Cardiac fibroblast (primary cell): ENCODE measurements around the gene DEAF1.
A peak's percentile ranks its signal among the peaks of the same experiment; 100 is the strongest.

Source experiments
- DNase-seq, 2 donors: peaks; one replicate each; pipeline versions ENCODE4 v3.0.0 to v3.0.0-alpha.2; 2010; ENCODE audit warnings: low read depth in 2 of 2
- H3K4me3 ChIP-seq, 2 donors: replicated peaks in 1 of 2; 1 replicate in 1 of 2; 2 replicates in 1 of 2; pipeline ENCODE4 v1.5.1; 2011; ENCODE audit warnings: low read depth in 2 of 2, low read length in 2 of 2, mild to moderate bottlenecking in 2 of 2, moderate library complexity in 1 of 2
- TF ChIP-seq, protein P1 (sequence below): IDR thresholded peaks from one replicate; pipeline ENCODE4 v1.5.1; 2011; ENCODE audit warnings: low read depth, mild to moderate bottlenecking, low read length, inconsistent platforms

Gene DEAF1

DNA sequence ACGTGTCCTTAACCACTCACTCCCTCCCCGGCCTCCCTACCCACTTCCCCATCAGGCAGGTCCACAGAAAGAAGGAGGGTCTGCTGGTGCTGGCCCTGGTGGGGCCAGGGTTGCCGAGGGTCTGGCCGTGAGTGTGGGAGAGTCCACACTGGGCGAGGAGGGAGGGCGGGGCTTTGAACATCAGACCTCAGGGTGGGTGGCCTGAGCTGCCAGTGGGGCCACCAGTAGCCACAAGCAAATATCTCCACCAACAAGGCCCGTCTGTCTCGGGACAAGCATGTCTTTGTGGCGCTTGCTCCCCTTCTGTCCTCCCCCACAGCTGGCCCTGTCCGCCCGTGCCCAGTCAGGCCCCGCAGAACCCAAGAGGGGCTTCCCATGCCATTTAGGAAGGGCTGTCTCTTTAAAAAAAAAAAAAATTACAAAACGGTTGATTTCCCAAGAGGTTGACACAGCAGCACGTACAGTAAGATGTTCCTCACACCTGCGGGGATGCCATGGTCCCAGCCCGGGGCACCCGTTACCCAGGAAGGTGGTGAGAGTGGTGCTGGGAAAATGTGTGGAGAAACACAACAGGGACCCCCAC lies 34.6 kb upstream of the DEAF1 start:
- TF ChIP-seq, protein P1, sequence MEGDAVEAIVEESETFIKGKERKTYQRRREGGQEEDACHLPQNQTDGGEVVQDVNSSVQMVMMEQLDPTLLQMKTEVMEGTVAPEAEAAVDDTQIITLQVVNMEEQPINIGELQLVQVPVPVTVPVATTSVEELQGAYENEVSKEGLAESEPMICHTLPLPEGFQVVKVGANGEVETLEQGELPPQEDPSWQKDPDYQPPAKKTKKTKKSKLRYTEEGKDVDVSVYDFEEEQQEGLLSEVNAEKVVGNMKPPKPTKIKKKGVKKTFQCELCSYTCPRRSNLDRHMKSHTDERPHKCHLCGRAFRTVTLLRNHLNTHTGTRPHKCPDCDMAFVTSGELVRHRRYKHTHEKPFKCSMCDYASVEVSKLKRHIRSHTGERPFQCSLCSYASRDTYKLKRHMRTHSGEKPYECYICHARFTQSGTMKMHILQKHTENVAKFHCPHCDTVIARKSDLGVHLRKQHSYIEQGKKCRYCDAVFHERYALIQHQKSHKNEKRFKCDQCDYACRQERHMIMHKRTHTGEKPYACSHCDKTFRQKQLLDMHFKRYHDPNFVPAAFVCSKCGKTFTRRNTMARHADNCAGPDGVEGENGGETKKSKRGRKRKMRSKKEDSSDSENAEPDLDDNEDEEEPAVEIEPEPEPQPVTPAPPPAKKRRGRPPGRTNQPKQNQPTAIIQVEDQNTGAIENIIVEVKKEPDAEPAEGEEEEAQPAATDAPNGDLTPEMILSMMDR = no peak
- no peak overlapping the region for H3K4me3 ChIP-seq
- no peak for DNase-seq

DNA sequence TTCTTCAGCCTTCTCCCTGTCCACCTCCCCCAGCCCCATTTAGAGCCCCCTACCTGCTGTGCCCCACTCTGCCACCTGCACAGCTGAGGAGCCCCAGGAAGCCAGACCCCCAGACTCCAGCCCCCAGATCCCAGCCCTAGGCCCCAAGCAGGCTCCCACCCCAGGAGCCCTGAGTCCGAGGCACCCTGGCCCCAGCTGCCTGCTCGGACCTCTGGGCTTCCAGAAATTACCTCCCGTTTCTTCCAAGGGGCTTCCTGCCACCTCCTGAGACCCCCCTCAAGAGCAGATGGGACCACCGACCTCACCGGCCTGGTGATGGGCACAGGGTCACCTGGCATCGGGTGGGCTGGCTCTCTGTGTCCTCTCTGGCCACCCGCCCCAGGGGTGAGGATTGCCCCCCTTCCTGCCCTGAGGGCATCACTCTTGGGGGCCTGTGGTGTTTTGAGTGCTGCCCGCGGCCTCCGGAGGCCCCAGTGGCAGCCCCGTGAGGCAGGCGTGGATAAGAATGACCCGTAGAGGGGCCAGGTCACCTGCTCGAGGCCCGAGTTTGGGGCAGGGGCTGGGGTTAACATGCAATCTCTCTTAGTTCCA lies 34.0 kb upstream of the DEAF1 start:
- no peak overlapping the region for H3K4me3 ChIP-seq
- no peak for DNase-seq
- TF ChIP-seq, protein P1 = no peak

DNA sequence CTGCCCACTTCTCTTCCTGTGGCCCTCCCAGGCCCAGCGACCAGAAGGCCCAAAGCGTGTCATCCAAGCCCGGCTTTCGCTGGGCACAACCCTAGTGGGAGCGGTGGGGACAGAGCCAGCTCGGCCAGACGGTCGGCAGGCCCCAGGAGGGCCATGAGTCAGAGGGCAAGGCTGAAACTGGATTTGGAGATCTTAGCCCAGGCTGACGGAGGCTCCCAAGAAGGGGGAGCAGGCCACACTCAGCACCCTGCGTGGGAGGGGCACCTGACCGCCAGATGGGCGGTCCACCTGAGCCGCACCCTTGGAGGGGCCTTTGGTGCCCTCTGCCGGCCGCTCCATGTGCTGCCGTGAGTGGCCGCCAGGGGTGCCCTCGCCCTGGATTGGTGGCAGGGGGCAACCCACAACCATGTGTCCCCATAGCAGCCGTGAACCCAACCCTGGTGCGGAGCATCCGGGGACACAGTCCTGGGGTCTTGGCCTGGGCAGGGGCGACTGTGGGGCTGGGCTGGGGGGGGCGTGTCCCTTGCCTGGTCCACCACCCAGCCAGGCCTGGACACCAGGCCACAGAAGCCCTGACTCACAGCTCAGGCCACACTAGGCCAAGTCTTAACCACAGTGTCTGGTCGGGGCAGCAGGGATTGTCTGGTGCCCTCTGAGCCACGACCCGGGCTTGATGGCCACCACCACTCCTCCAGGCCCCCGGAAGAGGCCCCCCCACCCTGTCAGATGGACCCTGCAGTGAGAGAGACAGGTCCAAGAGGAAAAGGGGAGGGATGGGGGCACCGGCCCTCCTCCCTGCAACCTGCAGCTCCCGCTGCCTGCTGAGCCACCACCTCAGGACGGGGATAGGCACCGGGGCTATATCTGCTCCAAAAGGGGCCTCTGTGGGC lies 33.1 kb upstream of the DEAF1 start:
- DNase-seq = peak; percentile 78 to 95
- no peak overlapping the region for H3K4me3 ChIP-seq
- TF ChIP-seq, protein P1 = peak; percentile 99

DNA sequence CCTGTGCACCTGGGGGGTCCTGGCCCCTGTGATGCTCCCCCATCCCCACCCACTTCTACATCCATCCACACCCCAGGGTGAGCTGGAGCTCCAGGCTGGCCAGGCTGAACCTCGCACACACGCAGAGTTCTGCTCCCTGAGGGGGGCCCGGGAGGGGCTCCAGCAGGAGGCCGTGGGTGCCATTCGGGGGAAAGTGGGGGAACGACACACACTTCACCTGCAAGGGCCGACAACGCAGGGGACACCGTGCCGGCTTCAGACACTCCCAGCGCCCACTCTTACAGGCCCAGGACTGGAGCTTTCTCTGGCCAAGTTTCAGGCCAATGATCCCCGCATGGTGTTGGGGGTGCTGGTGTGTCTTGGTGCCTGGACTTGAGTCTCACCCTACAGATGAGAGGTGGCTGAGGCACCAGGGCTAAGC lies 32.3 kb upstream of the DEAF1 start:
- no peak for DNase-seq

DNA sequence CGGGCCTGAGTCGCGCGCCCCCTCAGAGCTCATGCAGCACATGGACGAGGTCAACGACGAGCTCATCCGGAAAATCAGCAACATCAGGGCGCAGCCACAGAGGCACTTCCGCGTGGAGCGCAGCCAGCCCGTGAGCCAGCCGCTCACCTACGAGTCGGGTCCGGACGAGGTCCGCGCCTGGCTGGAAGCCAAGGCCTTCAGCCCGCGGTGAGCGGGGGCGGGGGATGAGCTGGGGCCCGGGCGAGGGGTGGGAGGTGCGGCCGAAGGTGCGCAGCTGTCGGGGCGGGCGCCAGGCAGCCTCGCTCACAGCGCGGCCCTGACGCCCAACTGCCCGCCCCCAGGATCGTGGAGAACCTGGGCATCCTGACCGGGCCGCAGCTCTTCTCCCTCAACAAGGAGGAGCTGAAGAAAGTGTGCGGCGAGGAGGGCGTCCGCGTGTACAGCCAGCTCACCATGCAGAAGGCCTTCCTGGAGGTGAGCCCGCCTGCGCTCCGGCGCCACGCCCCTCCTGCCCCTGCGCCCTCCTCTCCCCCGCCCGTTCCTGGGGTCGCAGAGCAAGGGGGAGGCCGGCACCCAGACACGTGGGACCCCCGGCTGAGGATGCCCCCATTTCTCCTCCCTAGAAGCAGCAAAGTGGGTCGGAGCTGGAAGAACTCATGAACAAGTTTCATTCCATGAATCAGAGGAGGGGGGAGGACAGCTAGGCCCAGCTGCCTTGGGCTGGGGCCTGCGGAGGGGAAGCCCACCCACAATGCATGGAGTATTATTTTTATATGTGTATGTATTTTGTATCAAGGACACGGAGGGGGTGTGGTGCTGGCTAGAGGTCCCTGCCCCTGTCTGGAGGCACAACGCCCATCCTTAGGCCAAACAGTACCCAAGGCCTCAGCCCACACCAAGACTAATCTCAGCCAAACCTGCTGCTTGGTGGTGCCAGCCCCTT lies 31.5 kb upstream of the DEAF1 start:
- TF ChIP-seq, protein P1 = no peak
- peak in 1 of 2 donors; percentile 33 for DNase-seq
- H3K4me3 ChIP-seq = no peak overlapping the region

More for the DNA sequence above, 32.3 kb upstream of the DEAF1 start:
- no peak overlapping the region for H3K4me3 ChIP-seq
- TF ChIP-seq, protein P1 = no peak

DNA sequence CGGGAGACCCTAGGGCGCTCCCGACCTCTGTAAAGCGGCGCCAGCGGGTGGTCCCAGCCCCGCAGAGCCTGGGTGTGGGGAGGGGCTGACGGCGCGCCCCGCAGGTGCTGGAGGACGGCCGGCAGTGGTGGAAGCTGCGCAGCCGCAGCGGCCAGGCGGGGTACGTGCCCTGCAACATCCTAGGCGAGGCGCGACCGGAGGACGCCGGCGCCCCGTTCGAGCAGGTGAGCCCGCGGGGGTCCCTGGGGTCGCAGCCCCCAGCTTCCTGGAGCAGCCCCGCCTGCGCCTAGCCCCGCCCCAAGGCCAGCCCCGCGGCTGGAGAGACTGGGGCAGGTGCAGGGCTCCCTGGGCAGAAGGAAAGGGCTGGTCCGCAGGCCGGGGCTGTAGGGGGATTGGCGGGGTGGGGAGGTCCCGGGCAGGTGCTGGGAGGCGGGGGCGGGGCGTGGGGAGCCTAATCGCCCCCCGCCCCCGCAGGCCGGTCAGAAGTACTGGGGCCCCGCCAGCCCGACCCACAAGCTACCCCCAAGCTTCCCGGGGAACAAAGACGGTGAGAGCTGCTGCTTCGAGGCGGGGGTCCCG lies 30.7 kb upstream of the DEAF1 start:
- DNase-seq = no peak
- H3K4me3 ChIP-seq = no peak overlapping the region
- TF ChIP-seq, protein P1 = no peak
